Esophagus squamous epithelium (tissue), 5 donors: ENCODE results near the gene PERM1. TPM values are rescaled to one million over a fixed set of nuclear protein-coding genes. Genes with fewer than 3 reads are reported as not detected.

Experiments used
- DNase-seq: peaks from one replicate; lab custom pipeline; 2025; lab: John Stamatoyannopoulos, UW
- H3K27ac ChIP-seq, 4 donors: fragments of 200-600 bp; sonication (generic); one replicate each; pipeline ENCODE4 v1.5.1; 2016 to 2019; ENCODE audit warnings: mild to moderate bottlenecking in 1 of 4
- H3K27me3 ChIP-seq, 4 donors: fragments of 200-600 bp; sonication (generic); 1 replicate in 3 of 4; 2 replicates in 1 of 4; pipeline versions ENCODE4 v1.5.1 to v1.6.0; 2017 to 2021; ENCODE audit warnings: antibody characterized with exemption in 1 of 4
- H3K36me3 ChIP-seq, 3 donors: fragments of 200-600 bp; sonication (generic); one replicate each; pipeline ENCODE4 v1.5.1; 2016 to 2019
- H3K4me1 ChIP-seq, 3 donors: fragments of 200-600 bp; sonication (generic); one replicate each; pipeline ENCODE4 v1.5.1; 2017 to 2019
- H3K4me3 ChIP-seq, 4 donors: fragments of 200-600 bp; sonication (generic); 1 replicate in 3 of 4; 2 replicates in 1 of 4; pipeline ENCODE4 v1.5.1; 2016 to 2019; ENCODE audit warnings: mild to moderate bottlenecking in 2 of 4, moderate library complexity in 1 of 4
- H3K9me3 ChIP-seq, 3 donors: fragments of 200-600 bp; sonication (generic); one replicate each; pipeline ENCODE4 v1.5.1; 2016 to 2019
- POLR2A ChIP-seq, 4 donors: fragments of 450-650 bp; IDR thresholded peaks; one replicate each; pipeline ENCODE4 v1.6.1; 2017; ENCODE audit warnings: antibody characterized with exemption in 4 of 4, mild to moderate bottlenecking in 4 of 4, moderate library complexity in 3 of 4
- WGBS, 2 donors: methylation state at CpG; one replicate each; pipeline ENCODE4 v1.1.5; 2018; 5-methylcytosine and 5-hydroxymethylcytosine counted together
- intact Hi-C: fragments of 100-400 bp; cut with DNase I; formaldehyde crosslinking; loops from one replicate; pipeline ENCODE4 v1.15.0; 2022
- total RNA-seq, 4 donors: library from RNA; depleted of rRNA; stranded (reverse); fragments of >200 nt; gene quantifications; one replicate each; pipeline ENCODE4 v1.1.0, GENCODE V29; 2016
- TF ChIP-seq, protein P1 (sequence below), 6 experiments: fragments of 450-650 bp in 4 of 6; fragments of 200-600 bp in 2 of 6; sonication (generic) in 2 of 6; IDR thresholded peaks; one replicate each; pipeline ENCODE4 v1.5.1; 2016 to 2019; ENCODE audit warnings: antibody characterized with exemption in 6 of 6, mild to moderate bottlenecking in 4 of 6, moderate library complexity in 4 of 6
- donor health status: DM: yes; HTN: yes; CAD: no.

The PERM1 gene
- total RNA-seq, 4 donors from 2014 or later: not detected

DNA sequence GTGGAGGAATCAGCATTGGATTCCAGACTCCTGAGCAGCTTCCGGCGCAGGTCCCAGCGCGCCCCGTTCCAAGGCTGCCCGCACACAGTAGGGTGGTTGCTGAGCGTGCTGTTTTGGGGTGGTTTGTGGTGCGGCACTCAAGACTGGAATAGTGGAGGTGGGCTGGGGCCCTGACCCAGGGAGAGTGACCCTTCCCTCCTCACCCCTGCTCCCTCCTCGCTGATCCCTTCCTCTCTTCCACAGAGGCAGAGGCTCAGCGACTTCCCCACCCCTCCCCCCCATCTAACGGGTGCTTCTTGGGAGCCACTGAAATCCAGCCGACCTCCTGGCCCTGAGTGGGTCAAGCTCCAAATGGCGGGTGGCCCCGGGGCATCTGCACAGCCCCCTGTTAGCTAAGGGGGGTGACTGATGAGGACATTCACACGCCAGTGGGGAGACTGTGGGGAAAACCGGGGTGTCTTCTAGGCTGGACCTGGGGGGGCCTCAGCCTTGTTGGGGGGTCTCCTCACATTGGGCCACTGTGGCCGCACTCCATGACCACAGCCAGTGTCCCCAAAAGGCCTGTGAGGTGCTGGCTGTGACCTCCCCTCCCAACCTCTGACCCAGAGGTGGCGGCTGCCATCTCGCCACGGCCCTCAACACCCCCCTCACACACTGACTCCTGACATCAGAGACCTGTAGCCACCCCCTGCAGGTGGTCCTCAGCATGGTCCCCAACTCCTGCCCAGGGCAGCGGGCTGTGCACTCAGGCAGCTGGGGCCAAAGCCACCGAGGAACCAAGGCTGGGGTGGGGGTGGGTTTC is 21.9 kb upstream of the PERM1 start:
- peaks cover 31 to 67% (median 37%) of the 10 kb centered on the region in 3 donors for H3K4me1 ChIP-seq
- H3K9me3 ChIP-seq: no peaks in the 10 kb centered on the region
- H3K27me3 ChIP-seq: peaks cover 0 to 85% (median 0%) of the 10 kb centered on the region in 4 donors
- H3K4me3 ChIP-seq: no peak overlapping the region
- WGBS, 2 donors: 88% methylated on average over 10 of the region's 22 CpGs; no CpG with 5 or more reads in 1 of the 2 donors
- H3K36me3 ChIP-seq: no peaks in the 10 kb centered on the region
- TF ChIP-seq, protein P1, sequence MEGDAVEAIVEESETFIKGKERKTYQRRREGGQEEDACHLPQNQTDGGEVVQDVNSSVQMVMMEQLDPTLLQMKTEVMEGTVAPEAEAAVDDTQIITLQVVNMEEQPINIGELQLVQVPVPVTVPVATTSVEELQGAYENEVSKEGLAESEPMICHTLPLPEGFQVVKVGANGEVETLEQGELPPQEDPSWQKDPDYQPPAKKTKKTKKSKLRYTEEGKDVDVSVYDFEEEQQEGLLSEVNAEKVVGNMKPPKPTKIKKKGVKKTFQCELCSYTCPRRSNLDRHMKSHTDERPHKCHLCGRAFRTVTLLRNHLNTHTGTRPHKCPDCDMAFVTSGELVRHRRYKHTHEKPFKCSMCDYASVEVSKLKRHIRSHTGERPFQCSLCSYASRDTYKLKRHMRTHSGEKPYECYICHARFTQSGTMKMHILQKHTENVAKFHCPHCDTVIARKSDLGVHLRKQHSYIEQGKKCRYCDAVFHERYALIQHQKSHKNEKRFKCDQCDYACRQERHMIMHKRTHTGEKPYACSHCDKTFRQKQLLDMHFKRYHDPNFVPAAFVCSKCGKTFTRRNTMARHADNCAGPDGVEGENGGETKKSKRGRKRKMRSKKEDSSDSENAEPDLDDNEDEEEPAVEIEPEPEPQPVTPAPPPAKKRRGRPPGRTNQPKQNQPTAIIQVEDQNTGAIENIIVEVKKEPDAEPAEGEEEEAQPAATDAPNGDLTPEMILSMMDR (IDR thresholded peaks at IDR 0.05): no peak
- no peak for TF ChIP-seq POLR2A (IDR thresholded peaks at IDR 0.05)
- intact Hi-C loops: no loop called here
- DNase-seq: no peak
- no peak overlapping the region for H3K27ac ChIP-seq

DNA sequence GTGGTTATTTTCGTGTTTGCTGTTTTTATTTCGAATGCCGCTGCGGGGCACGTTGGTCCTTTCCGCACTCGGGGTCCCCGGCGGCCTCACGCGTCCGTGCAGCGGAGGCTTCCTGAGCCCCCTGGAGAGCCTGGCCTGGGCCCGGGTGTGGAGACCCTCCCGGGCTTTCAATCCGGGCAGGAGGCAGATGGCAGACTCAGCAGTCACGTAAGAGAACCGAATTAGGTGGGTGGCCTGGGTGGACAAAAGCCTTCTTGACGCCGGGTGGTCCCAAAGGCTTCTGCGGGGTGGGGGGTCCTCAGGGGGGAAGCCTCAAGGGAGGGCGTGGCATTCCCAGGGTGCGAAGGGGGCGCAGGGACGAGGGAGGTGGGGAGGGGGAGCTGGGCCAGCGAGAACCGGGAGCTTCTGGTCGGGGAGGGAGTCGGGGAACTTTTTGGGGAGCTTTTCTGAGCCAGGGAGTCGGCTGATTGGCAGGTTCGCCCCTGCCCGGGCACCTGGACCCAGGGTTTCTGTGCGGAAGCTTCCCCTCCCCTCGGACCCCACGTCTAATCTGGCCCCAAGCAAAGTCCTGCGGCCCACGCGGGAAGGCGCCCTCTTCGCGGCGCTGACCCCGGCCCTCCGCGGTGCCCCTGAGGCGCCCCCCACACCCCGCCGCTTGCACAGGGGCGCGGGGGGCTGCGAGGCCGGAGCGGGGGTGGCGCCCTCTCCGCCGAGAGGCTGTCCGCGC is 19.3 kb upstream of the PERM1 start:
- H3K27ac ChIP-seq: peak overlapping the region; percentile 91 to 97 (median 94)
- H3K4me1 ChIP-seq: peaks cover 28 to 71% (median 38%) of the 10 kb centered on the region in 3 donors
- no peak for TF ChIP-seq POLR2A (IDR thresholded peaks at IDR 0.05)
- TF ChIP-seq, protein P1 (IDR thresholded peaks at IDR 0.05): no peak
- DNase-seq: no peak
- 0% methylated on average over 10 to 11 of the region's 58 CpGs for WGBS, 2 donors
- peak overlapping the region; percentile 59 to 78 (median 68) for H3K4me3 ChIP-seq
- no peaks in the 10 kb centered on the region for H3K9me3 ChIP-seq
- H3K36me3 ChIP-seq: no peaks in the 10 kb centered on the region
- peaks cover 0 to 96% (median 3%) of the 10 kb centered on the region in 4 donors for H3K27me3 ChIP-seq
- intact Hi-C loops: no loop called here

DNA sequence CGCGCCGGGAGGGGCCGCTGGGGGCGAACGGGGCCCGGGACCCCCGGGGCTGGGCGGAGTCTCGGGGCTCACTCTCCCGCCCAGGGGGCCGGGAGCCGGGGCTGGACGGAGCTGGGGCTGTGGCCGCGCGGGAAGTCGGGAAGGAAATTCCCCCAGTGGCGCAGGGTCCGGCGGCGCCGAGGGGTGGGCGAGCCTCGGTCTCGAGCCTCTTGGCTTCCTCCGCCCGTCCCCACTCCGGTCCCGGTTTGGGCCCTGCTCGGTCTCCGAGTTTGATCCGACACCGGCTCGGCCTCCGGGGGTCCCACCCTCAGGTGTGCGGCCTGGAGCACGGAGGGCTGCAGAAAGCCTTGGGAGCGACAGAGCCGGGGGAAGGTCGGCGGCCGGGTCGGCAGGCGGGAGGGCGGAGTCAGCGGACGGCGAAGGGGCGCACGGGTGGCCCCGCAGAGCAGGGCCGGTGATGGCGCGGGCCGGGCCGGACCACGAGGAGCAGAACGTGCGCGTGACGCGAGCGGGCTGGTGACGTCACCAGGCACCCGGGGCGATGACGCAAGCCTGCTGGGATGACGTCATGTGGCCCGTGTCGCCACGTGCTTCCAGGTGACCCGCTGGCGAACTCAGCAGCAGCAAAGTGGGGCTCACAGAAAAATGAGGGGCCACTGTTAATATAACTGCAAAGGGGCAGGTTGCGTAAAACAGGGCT is 18.6 kb upstream of the PERM1 start:
- intact Hi-C loops: no loop called here
- no peak for DNase-seq
- Histone ChIP-seq H3K4me1 (peaks cover 22 to 69% (median 38%) of the 10 kb centered on the region in 3 donors), H3K4me3 (peak overlapping the region; percentile 59 to 78 (median 68)), H3K27ac (peak overlapping the region; percentile 91 to 97 (median 94)), H3K36me3 (no peaks in the 10 kb centered on the region), H3K27me3 (peaks cover 0 to 96% (median 3%) of the 10 kb centered on the region in 4 donors), H3K9me3 (no peaks in the 10 kb centered on the region)
- TF ChIP-seq, protein P1 (IDR thresholded peaks at IDR 0.05): peak in 2 of 6 experiments; percentile 4 to 25
- peak in 1 of 4 donors; percentile 70 for TF ChIP-seq POLR2A (IDR thresholded peaks at IDR 0.05)
- 2 to 22% methylated on average over 1 to 23 of the region's 75 CpGs for WGBS, 2 donors

DNA sequence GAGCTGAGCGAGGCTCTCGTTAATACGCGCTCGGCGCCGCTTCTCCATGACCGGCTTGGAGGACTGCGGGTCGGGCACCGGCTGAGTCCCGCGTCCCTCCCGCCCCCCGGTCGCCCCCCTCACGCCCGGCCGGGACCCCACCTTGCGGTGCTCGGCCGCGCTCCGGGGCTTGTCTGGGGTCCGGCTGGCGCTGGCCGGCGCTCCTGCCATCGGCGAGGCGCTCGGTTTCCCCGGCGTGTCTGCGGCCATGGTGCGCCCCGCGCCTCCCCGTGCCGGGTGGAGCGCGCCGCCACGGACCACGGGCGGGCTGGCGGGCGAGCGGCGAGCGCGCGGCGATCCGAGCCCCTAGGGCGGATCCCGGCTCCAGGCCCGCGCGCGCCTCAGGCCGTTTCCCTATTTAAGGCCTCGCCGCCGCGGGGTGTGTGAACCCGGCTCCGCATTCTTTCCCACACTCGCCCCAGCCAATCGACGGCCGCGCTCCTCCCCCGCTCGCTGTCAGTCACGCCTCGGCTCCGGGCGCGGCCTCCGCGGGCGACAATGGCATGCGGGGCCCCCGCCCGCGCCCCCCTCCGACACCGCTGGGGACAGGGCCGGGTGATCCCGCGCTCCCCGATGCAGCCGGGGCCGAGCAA is 17.9 kb upstream of the PERM1 start, which contains the start of gene HES4:
Gene HES4 (minus strand): TSS at position 373 of the 632 bp plus-strand sequence. CDS start 124 bp downstream, at position 249.
- WGBS, 2 donors: 0% methylated on average over 6 to 23 of the region's 95 CpGs

More for the DNA sequence above, 17.9 kb upstream of the PERM1 start, which contains the start of gene HES4:
- Histone ChIP-seq H3K27ac (peak within 1 kb of the TSS; percentile 91 to 97 (median 94)), H3K27me3 (peaks cover 0 to 96% (median 3%) of the 10 kb centered on the region in 4 donors), H3K36me3 (no peaks in the 10 kb centered on the region), H3K9me3 (no peaks in the 10 kb centered on the region), H3K4me3 (peak within 1 kb of the TSS; percentile 59 to 78 (median 68)), H3K4me1 (peaks cover 15 to 62% (median 38%) of the 10 kb centered on the region in 3 donors)
- peak in 2 of 4 donors; percentile 82 to 91 for TF ChIP-seq POLR2A (IDR thresholded peaks at IDR 0.05)
- TF ChIP-seq, protein P1 (IDR thresholded peaks at IDR 0.05): peak in 1 of 6 experiments; percentile 8
- no peak for DNase-seq
- intact Hi-C loops: no loop called here
